ENCODE results near the gene ZFAND3.

ZFAND3 gene

GRCh38 chr6:38162493-38163185 lies 343.1 kb downstream of the ZFAND3 start:
- no peak for DNase-seq (ENCODE audit: low read depth)
- TF ChIP-seq, protein P1, sequence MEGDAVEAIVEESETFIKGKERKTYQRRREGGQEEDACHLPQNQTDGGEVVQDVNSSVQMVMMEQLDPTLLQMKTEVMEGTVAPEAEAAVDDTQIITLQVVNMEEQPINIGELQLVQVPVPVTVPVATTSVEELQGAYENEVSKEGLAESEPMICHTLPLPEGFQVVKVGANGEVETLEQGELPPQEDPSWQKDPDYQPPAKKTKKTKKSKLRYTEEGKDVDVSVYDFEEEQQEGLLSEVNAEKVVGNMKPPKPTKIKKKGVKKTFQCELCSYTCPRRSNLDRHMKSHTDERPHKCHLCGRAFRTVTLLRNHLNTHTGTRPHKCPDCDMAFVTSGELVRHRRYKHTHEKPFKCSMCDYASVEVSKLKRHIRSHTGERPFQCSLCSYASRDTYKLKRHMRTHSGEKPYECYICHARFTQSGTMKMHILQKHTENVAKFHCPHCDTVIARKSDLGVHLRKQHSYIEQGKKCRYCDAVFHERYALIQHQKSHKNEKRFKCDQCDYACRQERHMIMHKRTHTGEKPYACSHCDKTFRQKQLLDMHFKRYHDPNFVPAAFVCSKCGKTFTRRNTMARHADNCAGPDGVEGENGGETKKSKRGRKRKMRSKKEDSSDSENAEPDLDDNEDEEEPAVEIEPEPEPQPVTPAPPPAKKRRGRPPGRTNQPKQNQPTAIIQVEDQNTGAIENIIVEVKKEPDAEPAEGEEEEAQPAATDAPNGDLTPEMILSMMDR (conservative IDR thresholded peaks at IDR 0.05; ENCODE audit: low read depth, low read length) = no peak

DNA sequence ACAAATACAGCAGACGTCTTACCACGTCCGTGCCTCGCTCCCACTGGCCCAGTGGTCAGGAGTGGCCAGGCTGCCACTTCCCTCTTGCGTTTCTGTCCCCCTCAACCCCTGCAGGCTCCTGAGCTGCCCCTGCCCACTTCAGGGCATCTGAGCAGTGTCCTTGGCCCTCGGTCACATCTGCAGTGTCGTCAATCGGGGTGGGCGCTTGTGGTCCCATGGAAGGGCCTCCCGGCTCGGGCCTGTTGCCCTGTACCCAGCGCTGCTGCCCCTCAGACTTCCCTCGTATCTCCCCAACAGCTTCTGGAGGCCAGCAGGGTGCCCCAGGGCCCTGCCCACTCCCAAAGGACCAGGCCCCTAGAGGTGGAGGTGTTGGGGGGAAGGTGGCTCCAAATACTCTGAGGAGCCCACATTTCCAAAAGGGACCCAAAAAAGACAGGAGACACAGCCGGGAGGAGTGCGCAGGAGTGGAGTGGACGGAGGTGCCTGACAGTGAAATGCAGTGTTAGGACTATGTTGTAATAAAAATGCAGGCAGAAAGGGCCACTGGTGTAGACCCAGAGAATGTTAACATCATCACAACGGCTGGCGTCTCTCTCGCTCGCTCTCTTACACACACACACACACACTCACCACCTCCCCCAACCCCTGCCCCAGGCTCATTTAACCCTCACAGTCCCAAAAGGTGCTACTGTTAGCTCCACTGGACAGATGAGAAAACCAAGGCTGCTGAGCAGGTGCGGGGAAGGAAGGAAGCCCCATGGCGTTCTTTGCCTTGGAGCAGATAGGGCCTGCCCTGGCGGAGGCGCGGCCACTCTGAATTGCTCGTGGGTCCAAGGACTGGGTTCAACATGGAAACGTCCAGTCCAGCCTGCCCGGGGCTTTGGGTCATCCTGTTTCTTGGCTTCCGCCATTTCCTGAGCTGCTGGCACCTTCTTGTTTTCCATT lies 343.9 kb downstream of the ZFAND3 start:
- TF ChIP-seq, protein P1 (conservative IDR thresholded peaks at IDR 0.05; ENCODE audit: low read depth, low read length) = no peak
- no peak overlapping the region for H3K4me3 ChIP-seq (ENCODE audit: low read length)
- no peak for DNase-seq (ENCODE audit: low read depth)

More at GRCh38 chr6:38162493-38163185, 343.1 kb downstream of the ZFAND3 start:
- no peak overlapping the region for H3K4me3 ChIP-seq (ENCODE audit: low read length)

- DNase-seq (ENCODE audit: low read depth) = no peak
- TF ChIP-seq, protein P1 (conservative IDR thresholded peaks at IDR 0.05; ENCODE audit: low read depth, low read length) = no peak
- no peak overlapping the region for H3K4me3 ChIP-seq (ENCODE audit: low read length)
Observed at GRCh38 chr6:38164131-38164481, 344.6 kb downstream of the ZFAND3 start.

- H3K4me3 ChIP-seq (ENCODE audit: low read length) = no peak overlapping the region
- TF ChIP-seq, protein P1 (conservative IDR thresholded peaks at IDR 0.05; ENCODE audit: low read depth, low read length) = no peak
- no peak for DNase-seq (ENCODE audit: low read depth)
Observed at GRCh38 chr6:38164671-38165108, 345.2 kb downstream of the ZFAND3 start.

- H3K4me3 ChIP-seq (ENCODE audit: low read length) = no peak overlapping the region
Observed at GRCh38 chr6:38166411-38167240, 347.1 kb downstream of the ZFAND3 start.

GRCh38 chr6:38167598-38167997 lies 348.1 kb downstream of the ZFAND3 start:
- TF ChIP-seq, protein P1 (conservative IDR thresholded peaks at IDR 0.05; ENCODE audit: low read depth, low read length) = no peak

More at GRCh38 chr6:38166411-38167240, 347.1 kb downstream of the ZFAND3 start:
- TF ChIP-seq, protein P1 (conservative IDR thresholded peaks at IDR 0.05; ENCODE audit: low read depth, low read length) = no peak
- DNase-seq (ENCODE audit: low read depth) = no peak

More at GRCh38 chr6:38167598-38167997, 348.1 kb downstream of the ZFAND3 start:
- no peak overlapping the region for H3K4me3 ChIP-seq (ENCODE audit: low read length)
- no peak for DNase-seq (ENCODE audit: low read depth)

Measured in retinal pigment epithelial cell (primary cell).